Raji (cell line): ENCODE results near the gene NTN1.

Experiments
- POLR2A ChIP-seq: IDR thresholded peaks from 2 replicates; pipeline ENCODE4 v1.6.1; 2011; ENCODE audit warnings: low read depth, low read length, control low read depth; ENCODE audit not compliant: insufficient read depth

NTN1 gene

DNA sequence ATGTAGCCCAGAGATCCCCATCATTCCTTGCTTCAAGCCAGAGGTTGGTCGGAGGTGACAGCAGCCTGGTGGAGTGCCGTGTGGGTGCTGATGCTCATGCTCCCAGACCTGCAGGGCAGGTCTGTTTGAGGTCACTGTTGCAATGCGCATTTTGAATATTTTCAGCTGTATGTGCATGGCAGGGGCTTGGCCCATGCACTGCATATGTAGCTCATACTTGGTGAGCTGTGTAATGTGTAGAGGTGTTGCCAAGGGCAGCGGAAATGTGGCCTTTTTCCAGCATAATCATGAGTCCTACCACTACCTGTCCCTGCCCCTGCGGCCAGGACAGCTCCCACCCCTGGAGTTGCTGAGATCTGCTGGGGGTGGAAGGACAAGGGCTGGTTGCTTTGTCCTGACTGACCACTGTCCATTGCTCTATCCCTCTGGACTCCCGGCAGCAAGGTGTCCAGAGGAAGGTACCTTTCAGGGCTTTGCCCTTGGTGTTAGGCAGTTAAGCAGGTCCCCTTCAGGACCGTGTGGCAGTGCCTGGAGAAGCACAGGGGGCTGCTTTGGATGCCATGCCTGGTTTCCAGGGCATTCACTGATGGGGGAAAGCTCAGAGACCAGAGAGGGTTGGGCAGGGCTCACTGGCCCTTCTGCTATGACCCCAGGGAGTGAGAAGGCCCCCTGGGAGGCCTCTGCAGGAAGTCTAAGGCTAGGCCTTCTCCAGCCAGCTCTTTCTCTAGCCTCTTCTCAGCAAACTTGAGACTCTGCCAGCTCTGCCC lies 215.2 kb downstream of the NTN1 start:
- no peak for TF ChIP-seq POLR2A

DNA sequence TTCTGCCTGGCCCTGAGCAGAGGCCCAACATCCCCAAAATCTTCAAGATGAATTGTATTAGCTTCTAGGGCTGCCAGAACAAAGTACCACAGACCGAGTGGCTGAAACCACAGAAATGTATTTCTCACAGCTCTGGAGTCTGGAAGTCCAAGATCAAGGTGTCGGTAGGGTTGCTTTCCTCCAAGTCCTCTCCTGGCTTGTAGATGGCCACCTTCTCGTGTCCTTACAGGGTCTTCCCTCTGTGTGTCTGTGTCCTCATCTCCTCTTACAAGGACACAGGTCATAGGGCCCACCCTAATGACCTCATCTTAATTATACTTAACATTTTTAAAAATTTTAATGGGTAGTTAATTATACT lies 215.7 kb downstream of the NTN1 start:
- no peak for TF ChIP-seq POLR2A

DNA sequence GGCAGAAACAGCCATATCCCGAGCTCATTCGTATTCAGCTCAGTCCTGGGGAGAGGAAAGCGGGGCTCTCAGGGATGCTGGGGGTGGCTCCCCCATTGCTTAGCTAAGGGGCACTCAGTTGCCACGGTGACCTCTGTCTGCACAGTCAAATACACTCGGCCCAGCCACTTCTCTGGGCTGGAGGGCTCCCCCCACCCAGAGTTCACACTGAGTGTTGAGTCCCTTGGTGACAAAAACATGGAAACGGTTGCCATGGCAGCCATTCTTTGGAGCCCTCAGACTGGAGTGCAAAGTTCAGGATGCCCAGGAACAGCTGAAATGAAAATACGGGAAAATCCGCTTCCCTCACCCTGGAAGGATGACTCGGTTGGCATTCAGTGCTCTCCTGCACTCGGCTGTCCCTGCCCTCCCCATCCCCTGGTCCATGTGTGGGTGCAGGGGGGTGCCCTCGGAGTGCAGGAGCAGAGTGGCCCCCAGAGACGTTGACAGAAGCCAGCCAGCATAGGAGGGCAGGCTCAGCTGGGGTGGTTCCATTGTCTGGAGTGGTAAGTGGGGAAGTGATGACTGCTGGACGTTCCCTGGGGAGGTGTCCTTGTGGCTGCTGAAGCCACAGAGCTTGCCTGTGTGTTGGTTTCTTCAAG lies 216.5 kb downstream of the NTN1 start:
- TF ChIP-seq POLR2A = no peak

DNA sequence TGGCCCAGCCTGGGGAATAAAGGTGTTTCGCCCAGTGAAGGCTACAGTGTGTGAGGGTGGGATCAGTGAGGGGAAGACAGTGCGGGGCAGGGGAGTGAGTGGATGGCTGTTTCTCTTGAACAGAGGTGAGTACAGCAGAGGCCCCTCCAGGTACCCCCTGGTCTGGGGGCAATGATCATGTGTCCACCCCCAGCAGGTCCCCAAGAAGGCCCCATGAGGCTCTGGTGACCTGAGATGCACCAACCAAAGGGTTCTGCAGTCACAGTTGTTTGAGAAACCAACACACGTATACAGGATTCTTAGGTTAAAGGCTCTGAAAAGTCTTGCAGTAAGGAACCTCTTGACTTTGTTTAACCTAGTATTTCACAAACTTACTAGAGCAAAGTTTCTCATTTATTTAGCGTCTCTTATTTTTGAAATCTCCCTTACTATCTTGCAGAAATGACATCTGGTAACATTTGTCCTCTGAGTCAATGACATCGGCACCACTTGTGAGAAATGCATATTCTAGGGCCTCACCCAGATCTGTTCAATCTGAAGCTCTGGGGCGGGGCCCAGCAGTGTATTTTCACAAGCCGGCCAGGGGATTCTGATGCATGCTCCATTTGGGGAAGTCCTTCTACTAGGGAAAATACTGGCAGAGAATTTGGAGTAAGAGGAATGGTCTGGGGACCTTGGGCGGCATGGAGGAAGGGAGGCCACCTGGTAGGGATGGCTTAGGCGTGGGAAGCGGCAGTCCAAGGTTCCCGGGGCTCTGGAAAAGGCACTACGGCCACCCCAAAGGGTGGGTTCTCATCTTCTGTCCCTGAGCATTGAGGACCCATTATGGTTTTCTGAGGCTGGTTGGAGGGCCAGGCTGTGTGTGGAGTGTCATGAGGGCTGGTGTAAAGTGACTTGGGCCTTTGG lies 217.3 kb downstream of the NTN1 start:
- no peak for TF ChIP-seq POLR2A

DNA sequence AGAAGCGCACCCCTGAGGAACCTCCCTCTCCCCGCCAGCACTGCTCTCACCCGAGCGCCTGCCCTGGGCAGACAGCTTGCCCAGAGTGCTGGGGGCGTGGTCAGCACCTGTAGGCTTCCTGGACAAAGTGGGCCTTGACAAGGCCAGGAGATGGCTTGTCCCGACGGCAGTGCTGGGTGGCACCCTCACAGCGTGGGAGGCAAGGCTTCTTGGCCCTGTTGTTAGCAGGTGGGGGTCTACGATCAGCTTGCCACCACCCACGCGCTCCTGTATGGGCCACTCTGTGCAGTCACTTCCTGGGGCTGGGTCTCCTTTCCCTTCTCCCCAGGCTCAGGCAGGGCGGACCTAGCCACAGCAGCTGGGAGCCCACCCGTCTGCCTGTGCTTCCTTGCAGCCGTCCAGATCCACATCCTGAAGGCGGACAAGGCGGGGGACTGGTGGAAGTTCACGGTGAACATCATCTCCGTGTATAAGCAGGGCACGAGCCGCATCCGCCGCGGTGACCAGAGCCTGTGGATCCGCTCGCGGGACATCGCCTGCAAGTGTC lies 218.0 kb downstream of the NTN1 start:
- TF ChIP-seq POLR2A = no peak

DNA sequence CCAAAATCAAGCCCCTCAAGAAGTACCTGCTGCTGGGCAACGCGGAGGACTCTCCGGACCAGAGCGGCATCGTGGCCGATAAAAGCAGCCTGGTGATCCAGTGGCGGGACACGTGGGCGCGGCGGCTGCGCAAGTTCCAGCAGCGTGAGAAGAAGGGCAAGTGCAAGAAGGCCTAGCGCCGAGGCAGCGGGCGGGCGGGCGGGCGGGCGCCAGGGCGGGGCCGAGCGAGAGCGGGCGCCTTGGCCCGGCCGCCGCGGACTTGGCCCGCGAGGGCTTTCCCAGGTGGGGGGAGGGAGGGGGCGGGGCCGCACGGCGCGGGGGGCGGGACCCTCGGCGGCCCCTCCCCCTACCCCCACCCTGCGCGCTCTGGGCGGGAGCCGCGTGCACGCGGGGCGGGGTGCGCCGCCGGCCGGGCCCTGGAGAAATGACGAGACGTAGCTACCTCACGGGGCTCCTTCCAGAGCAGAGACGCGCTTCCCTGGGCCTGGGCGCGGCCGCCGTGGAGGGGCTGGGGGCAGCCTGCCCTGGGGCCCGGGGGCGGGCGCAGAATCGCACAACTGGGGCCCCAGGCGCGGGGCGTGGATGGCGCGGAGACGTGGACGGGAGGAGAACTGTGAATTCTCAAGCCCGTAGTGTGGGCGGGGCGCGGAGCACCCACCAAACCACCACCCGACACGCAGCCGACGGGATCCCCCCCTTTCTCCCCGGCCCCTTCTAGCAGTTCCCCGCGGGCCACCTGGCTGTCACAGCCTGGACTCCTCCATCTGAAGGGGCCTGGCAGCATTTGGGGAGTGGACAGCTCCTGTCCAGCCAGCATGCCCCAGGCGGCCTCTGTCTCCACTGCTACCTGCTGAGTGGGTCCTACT lies 218.7 kb downstream of the NTN1 start:
- TF ChIP-seq POLR2A = no peak

DNA sequence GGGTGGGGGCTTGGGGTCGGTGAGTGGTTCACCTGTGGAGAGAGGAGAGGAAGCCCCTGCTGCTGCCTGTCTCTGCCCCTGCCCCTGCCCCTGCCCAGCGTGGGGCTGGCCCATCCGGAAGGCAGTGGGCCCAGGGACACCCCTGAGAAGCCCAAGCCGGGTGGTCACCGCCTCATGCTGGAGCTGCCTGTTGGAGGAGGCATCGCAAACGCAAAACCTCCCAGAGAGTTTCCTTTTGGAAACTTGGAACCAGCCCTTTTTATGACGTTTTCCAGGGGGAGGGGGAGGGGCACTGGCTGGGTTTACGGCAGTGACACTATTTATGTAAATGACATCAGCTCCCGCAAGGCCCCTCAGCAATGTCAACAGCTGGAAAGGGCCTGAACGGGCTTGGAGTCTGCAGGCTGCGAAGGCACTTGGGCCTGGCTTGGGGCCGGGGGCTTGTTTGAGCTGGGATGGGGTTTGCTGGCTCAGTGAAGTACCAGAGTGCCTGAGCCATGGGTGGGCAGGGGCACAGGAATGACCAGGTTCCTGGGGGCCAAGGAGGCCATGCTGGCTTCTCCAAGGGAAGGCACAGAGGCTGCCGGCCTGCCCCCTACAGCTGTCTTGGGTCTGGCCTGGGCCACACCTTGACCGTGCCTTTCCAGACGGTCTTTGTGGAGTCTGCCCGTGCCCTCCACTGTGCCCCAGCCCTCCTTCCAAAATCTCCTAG lies 219.5 kb downstream of the NTN1 start:
- no peak for TF ChIP-seq POLR2A

DNA sequence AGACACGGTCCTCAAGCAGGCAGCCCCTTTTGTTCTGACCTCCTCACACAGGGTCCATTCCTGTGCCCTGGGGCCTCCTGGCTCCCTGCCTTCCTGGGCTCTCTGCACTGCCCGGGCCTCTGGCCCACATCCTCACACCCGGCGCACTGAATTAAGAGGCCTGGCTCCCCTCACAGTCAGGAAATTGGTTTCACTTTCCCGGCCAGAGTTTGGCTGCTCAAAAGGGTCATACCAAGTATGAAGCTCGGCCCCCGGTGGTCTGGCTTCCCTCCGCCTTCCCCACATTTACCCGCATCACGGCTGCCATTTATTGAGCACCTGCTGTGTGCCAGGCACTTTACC lies 220.0 kb downstream of the NTN1 start:
- no peak for TF ChIP-seq POLR2A

DNA sequence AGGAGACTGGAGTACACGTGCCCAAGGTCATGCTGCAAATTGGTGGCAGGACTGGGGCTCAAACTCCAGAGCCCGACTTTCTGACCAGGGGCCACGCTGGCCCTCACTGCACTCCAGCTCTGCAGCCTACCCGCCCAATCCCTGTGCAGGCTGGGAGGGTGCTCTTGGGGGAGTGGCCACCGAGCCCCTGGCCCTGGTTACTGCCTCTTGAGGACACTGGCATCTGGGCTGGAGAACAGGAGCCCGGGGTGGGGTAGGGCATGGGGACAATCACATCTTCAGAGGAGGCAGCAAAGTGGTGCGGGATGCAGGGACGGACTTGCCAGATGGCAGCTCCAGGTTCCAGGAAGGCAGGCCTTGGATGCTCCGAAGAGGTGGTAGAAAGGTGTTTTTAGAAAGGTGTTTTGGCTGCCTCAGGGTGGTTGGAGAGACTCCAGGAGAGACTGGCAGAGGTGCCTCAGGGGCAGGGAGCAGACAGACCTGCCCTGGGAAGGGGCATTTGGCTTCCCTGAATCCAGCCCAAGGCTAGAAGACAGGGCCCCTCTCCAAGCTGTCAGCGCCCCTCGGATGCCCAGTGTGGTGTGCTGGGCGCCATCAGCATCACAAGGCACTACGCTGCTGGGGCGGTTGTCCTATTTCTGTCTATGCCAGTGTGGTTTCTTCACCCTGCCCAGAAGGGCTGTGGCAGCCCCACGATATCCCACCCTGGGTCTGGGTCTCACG lies 220.6 kb downstream of the NTN1 start:
- TF ChIP-seq POLR2A = no peak

DNA sequence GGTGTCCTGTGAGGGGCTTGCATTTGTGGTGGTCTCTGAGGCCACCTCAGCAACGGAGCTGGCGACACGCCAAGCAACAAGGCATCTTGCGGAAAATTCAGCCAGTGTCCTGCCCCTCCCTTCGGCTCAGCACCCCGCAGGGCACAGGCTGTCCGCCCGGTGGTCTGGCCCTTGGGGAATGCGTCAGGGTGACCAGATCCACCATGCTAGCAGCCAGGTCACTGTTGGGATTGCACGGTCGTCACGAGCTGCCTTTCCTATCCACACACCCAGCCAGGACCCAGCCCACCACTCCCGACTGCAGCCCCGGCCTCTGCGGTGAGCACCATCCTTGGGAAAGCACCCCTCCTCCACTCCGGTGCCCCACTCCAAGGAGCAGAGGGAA lies 221.2 kb downstream of the NTN1 start:
- no peak for TF ChIP-seq POLR2A

DNA sequence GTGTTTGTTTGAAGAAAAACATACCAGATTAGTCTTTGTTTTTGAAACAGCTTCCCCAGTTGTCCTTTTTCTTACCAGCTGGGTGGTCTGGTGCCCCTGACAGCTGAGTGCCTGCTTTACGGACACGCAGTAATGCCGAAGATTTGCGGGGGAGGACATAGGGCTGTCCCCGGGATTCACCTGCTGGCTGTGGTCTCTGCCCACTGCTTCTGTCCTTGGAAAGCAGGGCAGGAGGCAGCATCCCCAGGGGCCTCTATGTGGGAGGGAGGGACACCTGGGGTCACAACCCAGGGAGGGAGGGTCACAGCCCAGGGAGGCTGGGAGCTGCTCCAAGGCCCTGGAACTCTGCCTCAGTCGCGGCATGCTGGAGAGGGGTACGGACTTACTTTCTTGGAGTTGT lies 221.7 kb downstream of the NTN1 start:
- no peak for TF ChIP-seq POLR2A

DNA sequence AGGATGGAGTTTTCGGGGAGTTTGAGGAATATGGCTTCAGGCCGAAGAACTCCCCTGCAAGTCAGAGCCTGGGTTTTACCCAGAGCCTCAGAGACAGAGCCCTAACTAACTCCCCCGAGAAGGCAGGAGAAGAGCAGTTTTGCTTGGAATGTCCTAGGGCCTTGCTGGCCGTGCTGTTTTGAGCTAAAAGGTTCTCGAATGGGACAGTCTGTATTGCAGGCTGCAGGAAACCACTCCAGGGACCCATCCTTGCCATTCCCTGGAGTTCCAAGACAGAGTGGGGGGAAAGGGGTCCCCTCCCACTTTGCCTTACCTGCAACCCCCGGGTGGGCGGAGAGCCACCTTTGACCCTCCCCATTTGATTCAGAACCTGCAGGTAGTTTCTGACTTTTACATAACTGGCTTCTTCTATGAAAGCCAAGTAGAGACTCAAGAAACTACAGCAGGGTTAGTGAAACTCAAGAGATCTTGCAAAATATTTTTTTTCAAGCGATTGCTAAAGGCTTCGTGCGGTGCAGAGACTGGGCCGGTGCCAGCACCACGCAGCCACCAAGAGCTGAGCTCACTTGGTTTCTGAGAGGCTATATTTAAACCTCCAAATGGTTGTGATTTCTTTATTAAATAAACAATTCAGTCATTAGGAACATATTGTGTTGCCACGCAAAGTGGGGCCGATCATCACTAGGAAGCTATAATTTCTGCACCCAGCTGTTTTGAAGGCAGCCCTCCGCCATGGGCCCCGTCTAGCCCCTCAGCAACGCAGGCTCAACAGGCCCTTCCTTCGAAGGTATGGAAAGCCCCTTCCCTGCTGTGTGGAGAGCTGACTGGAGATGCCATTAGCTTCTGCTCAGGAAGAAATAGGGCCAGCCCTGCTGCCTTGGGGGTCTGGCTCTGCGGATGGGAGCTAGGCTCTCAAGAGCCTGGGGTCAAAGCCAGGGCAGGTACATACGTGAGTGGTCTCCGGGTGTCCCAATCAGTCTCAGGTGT lies 223.0 kb downstream of the NTN1 start:
- no peak for TF ChIP-seq POLR2A
